ENCODE measurements around the gene ZNF524. TPM values are rescaled to one million over a fixed set of nuclear protein-coding genes. Genes with fewer than 3 reads are reported as not detected.

Gene ZNF524
- polyA plus RNA-seq, 1 of the 3 experiments (the other 2 are of a cell fraction) = 7.3 TPM

DNA sequence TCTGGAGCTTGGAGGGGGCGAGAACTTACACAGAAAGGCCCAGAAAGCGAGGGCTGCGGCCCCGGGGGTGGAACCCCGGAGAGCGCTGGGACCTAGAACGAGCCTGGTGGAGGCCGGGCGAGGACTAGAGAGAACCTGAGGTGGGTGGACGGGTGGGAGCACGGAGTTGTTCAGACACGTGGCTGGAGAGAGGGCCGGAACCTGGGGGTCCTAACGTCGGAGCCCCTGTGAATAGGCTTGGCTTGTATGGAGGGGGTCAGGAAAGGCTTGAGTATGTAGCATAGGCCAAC lies 43.7 kb downstream of the ZNF524 start:
- H3K4me2 ChIP-seq = peak overlapping the region; percentile 95
- H3K27ac ChIP-seq (ENCODE audit: low read depth in 2 of 2, low read length in 1 of 2) = peak overlapping the region; percentile 85 to 88; a peak in 3 of 4 replicates
- H3K9me2 ChIP-seq = no peaks in the 10 kb centered on the region
- TF ChIP-seq GABPA (IDR thresholded peaks at IDR 0.05; ENCODE audit: low read depth) = no peak
- TF ChIP-seq ELF1 (IDR thresholded peaks at IDR 0.05) = no peak
- TF ChIP-seq, protein P1, sequence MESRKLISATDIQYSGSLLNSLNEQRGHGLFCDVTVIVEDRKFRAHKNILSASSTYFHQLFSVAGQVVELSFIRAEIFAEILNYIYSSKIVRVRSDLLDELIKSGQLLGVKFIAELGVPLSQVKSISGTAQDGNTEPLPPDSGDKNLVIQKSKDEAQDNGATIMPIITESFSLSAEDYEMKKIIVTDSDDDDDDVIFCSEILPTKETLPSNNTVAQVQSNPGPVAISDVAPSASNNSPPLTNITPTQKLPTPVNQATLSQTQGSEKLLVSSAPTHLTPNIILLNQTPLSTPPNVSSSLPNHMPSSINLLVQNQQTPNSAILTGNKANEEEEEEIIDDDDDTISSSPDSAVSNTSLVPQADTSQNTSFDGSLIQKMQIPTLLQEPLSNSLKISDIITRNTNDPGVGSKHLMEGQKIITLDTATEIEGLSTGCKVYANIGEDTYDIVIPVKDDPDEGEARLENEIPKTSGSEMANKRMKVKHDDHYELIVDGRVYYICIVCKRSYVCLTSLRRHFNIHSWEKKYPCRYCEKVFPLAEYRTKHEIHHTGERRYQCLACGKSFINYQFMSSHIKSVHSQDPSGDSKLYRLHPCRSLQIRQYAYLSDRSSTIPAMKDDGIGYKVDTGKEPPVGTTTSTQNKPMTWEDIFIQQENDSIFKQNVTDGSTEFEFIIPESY (IDR thresholded peaks at IDR 0.05; ENCODE audit: borderline replicate concordance, low read depth) = no peak
- no peak overlapping the region for H2AFZ ChIP-seq (ENCODE audit: low read depth)
- no peaks in the 10 kb centered on the region for H4K20me1 ChIP-seq (ENCODE audit: insufficient read depth)
- H3F3A ChIP-seq (replicated peaks; ENCODE audit: insufficient read depth) = peaks cover 38% of the 10 kb centered on the region
- no peak for DNase-seq
- H3K79me2 ChIP-seq (ENCODE audit: insufficient read depth) = peaks cover 77% of the 10 kb centered on the region
- H3K27me3 ChIP-seq (ENCODE audit: insufficient read depth) = no peaks in the 10 kb centered on the region
- 0% methylated on average over 13 of the region's 15 CpGs for WGBS (ENCODE audit: low lambda C conversion rate)
- peak overlapping the region; percentile 86 for H3K9ac ChIP-seq
- H3K36me3 ChIP-seq (replicated peaks in 1 of 2; ENCODE audit: control insufficient read depth in 1 of 2, insufficient read depth in 2 of 2, low read length in 1 of 2) = peaks cover 3 to 13% of the 10 kb centered on the region in 2 experiments
- CTCF ChIA-PET = interaction anchor here (1.2 to 3.9 kb wide), 3 partner anchors 12 to 37 kb away, joined by 3 to 22 read pairs (median 7); no protein-coding TSS in a partner anchor
- peaks cover 21 to 47% of the 10 kb centered on the region in 2 experiments; a peak in 2 of 4 replicates for H3K4me1 ChIP-seq (ENCODE audit: control insufficient read depth in 1 of 2, insufficient read depth in 2 of 2, low read depth in 1 of 2, low read length in 1 of 2)
- H3K9me3 ChIP-seq = no peaks in the 10 kb centered on the region
- peak overlapping the region; percentile 53 to 81 for H3K4me3 ChIP-seq (ENCODE audit: low read depth in 2 of 2, low read length in 1 of 2)
- POLR2A ChIA-PET = no interaction called here

DNA sequence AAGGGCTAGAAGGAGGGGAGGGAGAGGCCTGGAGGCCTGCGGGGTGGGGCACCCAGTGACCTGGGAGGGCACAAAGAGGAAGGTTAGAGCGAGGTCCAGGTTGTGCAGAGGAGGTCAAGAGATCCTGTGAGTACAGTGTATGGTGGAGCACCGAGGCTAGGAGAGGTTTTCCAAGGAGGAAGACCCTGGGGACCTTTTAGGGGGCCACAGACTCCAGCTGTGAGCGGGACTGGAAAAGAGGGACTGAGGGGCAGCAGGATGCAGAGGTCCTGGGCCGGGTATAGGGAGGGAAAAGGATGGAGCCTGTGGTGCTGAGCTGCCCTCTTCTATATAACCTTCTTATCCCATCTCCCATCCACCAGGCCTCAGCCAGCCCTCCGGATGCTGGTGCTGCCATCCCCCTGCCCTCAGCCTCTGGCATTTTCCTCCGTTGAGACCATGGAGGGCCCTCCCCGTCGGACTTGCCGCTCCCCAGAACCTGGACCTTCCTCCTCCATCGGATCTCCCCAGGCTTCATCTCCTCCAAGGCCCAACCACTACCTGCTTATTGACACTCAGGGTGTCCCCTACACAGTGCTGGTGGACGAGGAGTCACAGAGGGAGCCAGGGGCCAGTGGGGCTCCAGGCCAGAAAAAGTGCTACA lies 44.2 kb downstream of the ZNF524 start:
- H3K4me3 ChIP-seq (ENCODE audit: low read depth in 2 of 2, low read length in 1 of 2) = peak overlapping the region; percentile 53 to 81
- H2AFZ ChIP-seq (ENCODE audit: low read depth) = no peak overlapping the region
- H3K27ac ChIP-seq (ENCODE audit: low read depth in 2 of 2, low read length in 1 of 2) = peak overlapping the region in 1 of 2 experiments; percentile 88; a peak in 3 of 4 replicates
- peak overlapping the region; percentile 95 for H3K4me2 ChIP-seq
- H3K27me3 ChIP-seq (ENCODE audit: insufficient read depth) = no peaks in the 10 kb centered on the region
- H4K20me1 ChIP-seq (ENCODE audit: insufficient read depth) = no peaks in the 10 kb centered on the region
- TF ChIP-seq POLR2AphosphoS5 (IDR thresholded peaks at IDR 0.05; ENCODE audit: low read depth, low read length) = peak; percentile 23; the same call in 1 of the 2 replicates
- no peak for TF ChIP-seq RFX5 (IDR thresholded peaks at IDR 0.05; ENCODE audit: low read length)
- no peak for TF ChIP-seq CHD2 (IDR thresholded peaks at IDR 0.05; ENCODE audit: low read length, partially characterized antibody)
- no peak for TF ChIP-seq TAF1 (IDR thresholded peaks at IDR 0.05; ENCODE audit: borderline replicate concordance, low read depth, low read length)
- H3K9me3 ChIP-seq = no peaks in the 10 kb centered on the region
- DNase-seq = peak; percentile 9
- ChIA-PET POLR2A (no interaction called here), CTCF (interaction anchor here (1.2 to 3.9 kb wide), 4 partner anchors 10 to 38 kb away, joined by 3 to 22 read pairs (median 6); no protein-coding TSS in a partner anchor)
- peaks cover 3 to 13% of the 10 kb centered on the region in 2 experiments for H3K36me3 ChIP-seq (replicated peaks in 1 of 2; ENCODE audit: control insufficient read depth in 1 of 2, insufficient read depth in 2 of 2, low read length in 1 of 2)
- no peaks in the 10 kb centered on the region for H3K9me2 ChIP-seq
- H3K4me1 ChIP-seq (ENCODE audit: control insufficient read depth in 1 of 2, insufficient read depth in 2 of 2, low read depth in 1 of 2, low read length in 1 of 2) = peaks cover 21 to 49% of the 10 kb centered on the region in 2 experiments; a peak in 2 of 4 replicates
- H3F3A ChIP-seq (replicated peaks; ENCODE audit: insufficient read depth) = peaks cover 34% of the 10 kb centered on the region
- peak overlapping the region; percentile 86 for H3K9ac ChIP-seq
- WGBS (ENCODE audit: low lambda C conversion rate) = 47% methylated on average over 12 of the region's 12 CpGs
- peaks cover 73% of the 10 kb centered on the region for H3K79me2 ChIP-seq (ENCODE audit: insufficient read depth)
